Stomach (tissue), 9 donors: ENCODE results near the gene MFSD6. TPM values are rescaled to one million over a fixed set of nuclear protein-coding genes. Genes with fewer than 3 reads are reported as not detected.

Experiments used
- DNase-seq, 2 donors: peaks; one replicate each; pipeline versions ENCODE4 v3.0.0 to v3.0.0-alpha.2; 2013 to 2019
- H3K27ac ChIP-seq, 5 donors: fragments of 200-600 bp in 4 of 5; sonication (generic) in 4 of 5; one replicate each; pipeline ENCODE4 v1.5.1; 2013 to 2019; ENCODE audit warnings: mild to moderate bottlenecking in 1 of 5, moderate library complexity in 1 of 5
- H3K27me3 ChIP-seq, 3 donors: fragments of 200-600 bp; sonication (generic); one replicate each; pipeline ENCODE4 v1.5.1; 2017 to 2019; ENCODE audit warnings: mixed run types in 1 of 3
- H3K36me3 ChIP-seq, 4 donors: fragments of 200-600 bp; sonication (generic); 1 replicate in 3 of 4; 2 replicates in 1 of 4; pipeline ENCODE4 v1.5.1; 2016 to 2019
- H3K4me1 ChIP-seq, 4 donors: fragments of 200-600 bp; sonication (generic); one replicate each; pipeline ENCODE4 v1.5.1; 2016 to 2019
- H3K4me3 ChIP-seq, 4 donors: fragments of 200-600 bp; sonication (generic) in 3 of 4; one replicate each; pipeline ENCODE4 v1.5.1; 2016 to 2019; ENCODE audit warnings: mild to moderate bottlenecking in 1 of 4
- H3K9me3 ChIP-seq, 4 donors: fragments of 200-600 bp; sonication (generic); one replicate each; pipeline ENCODE4 v1.5.1; 2016 to 2019
- CTCF ChIP-seq, 7 experiments: fragments of 450-650 bp in 4 of 7; fragments of 200-600 bp in 3 of 7; sonication (generic) in 3 of 7; IDR thresholded peaks; one replicate each; pipeline ENCODE4 v1.5.1; 2016 to 2019; ENCODE audit warnings: antibody characterized with exemption in 7 of 7, control low read depth in 2 of 7, mild to moderate bottlenecking in 1 of 7
- EP300 ChIP-seq: sonication (generic); formaldehyde crosslinking; IDR thresholded peaks from one replicate; pipeline ENCODE4 v1.6.1; 2017; ENCODE audit warnings: antibody characterized with exemption
- POLR2A ChIP-seq, 4 donors: fragments of 450-650 bp; IDR thresholded peaks; one replicate each; pipeline ENCODE4 v1.6.1; 2016; ENCODE audit warnings: antibody characterized with exemption in 4 of 4, control low read depth in 2 of 4, mild to moderate bottlenecking in 1 of 4, moderate library complexity in 1 of 4
- POLR2AphosphoS5 ChIP-seq, 3 donors: sonication (generic); formaldehyde crosslinking; IDR thresholded peaks; one replicate each; pipeline ENCODE4 v1.6.1; 2016; ENCODE audit warnings: antibody characterized with exemption in 3 of 3
- WGBS, 5 donors: extraction: QIAGEN DNeasy Blood & Tissue Kit in 3 of 5; methylation state at CpG; one replicate each; pipeline versions ENCODE4 v1.1.5 to v1.1.7; 2013 to 2018; 5-methylcytosine and 5-hydroxymethylcytosine counted together
- intact Hi-C: fragments of 100-400 bp; cut with DNase I; formaldehyde crosslinking; loops from one replicate; pipeline ENCODE4 v1.15.1; 2023; ENCODE audit warnings: low total_unique reads
- polyA plus RNA-seq, 3 donors: library from polyadenylated mRNA; stranded (reverse); fragments of 200-250 nt; gene quantifications; one replicate each; pipeline ENCODE4 v1.2.3, GENCODE V29; 2013
- total RNA-seq, 5 donors: library from RNA; depleted of rRNA; stranded (reverse); fragments of >200 nt; gene quantifications; one replicate each; pipeline versions ENCODE4 v1.1.0 to v1.2.3, GENCODE V29; 2014 to 2016
- donor health status: healthy with polysubstance abuse.
- donor health status: Bipolar disorder and iron deficiency.
- donor health status: healthy.

MFSD6 gene
- total and polyA plus RNA-seq, 8 donors, result 9.2 to 134 (median 37.2) TPM

DNA sequence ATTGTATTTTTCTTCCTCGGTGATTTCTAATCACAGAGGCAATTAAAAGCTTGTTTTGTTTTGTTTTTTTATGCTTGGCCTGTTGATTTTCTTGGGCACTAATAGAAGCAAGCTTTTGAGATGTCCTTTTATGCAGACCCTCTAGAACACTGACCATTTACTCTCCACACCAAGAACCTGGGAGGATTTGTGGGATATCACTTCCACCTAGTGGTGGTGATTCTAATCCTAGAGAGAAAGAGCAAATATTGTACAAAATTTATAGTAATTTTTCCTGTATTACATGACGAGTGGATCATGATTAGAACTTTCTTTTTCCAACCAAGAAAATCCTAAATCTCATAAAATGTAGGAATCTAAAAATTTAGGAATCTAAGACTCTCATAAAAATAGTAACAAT is 102.9 kb downstream of the MFSD6 start:
- no peaks in the 10 kb centered on the region for H3K27me3 ChIP-seq
- peak in 3 of 7 experiments; percentile 24 to 58 (median 30) for TF ChIP-seq CTCF (IDR thresholded peaks at IDR 0.05)
- no peak for TF ChIP-seq POLR2AphosphoS5 (IDR thresholded peaks at IDR 0.05)
- no peak overlapping the region for H3K4me3 ChIP-seq
- H3K27ac ChIP-seq, result no peak overlapping the region
- peaks cover 0 to 22% (median 13%) of the 10 kb centered on the region in 4 donors for H3K36me3 ChIP-seq
- DNase-seq, result peak in 1 of 2 donors; percentile 66
- no peaks in the 10 kb centered on the region for H3K9me3 ChIP-seq
- peaks cover 0 to 19% (median 5%) of the 10 kb centered on the region in 4 donors for H3K4me1 ChIP-seq
- intact Hi-C loops, result loop anchor here (10.0 kb wide), 1 partner anchor 106 kb away; the partner anchor contains the start of gene MFSD6
- WGBS, 5 donors, result 39 to 57% (median 44%) methylated on average over 2 of the region's 2 CpGs

GRCh38 chr2:190512539-190513095 is 104.5 kb downstream of the MFSD6 start:
- H3K27me3 ChIP-seq, result no peaks in the 10 kb centered on the region
- H3K4me1 ChIP-seq, result peaks cover 0 to 19% (median 5%) of the 10 kb centered on the region in 4 donors
- H3K9me3 ChIP-seq, result no peaks in the 10 kb centered on the region
- no peak overlapping the region for H3K27ac ChIP-seq
- intact Hi-C loops, result loop anchor here (10.0 kb wide), 1 partner anchor 108 kb away; the partner anchor contains the start of gene MFSD6
- WGBS, 5 donors, result 69 to 91% (median 80%) methylated on average over 5 of the region's 5 CpGs
- no peak for TF ChIP-seq POLR2AphosphoS5 (IDR thresholded peaks at IDR 0.05)
- TF ChIP-seq POLR2A (IDR thresholded peaks at IDR 0.05), result no peak
- TF ChIP-seq EP300, result no peak
- TF ChIP-seq CTCF (IDR thresholded peaks at IDR 0.05), result no peak
- peaks cover 0 to 14% (median 8%) of the 10 kb centered on the region in 4 donors for H3K36me3 ChIP-seq
- H3K4me3 ChIP-seq, result no peak overlapping the region
- DNase-seq, result no peak

DNA sequence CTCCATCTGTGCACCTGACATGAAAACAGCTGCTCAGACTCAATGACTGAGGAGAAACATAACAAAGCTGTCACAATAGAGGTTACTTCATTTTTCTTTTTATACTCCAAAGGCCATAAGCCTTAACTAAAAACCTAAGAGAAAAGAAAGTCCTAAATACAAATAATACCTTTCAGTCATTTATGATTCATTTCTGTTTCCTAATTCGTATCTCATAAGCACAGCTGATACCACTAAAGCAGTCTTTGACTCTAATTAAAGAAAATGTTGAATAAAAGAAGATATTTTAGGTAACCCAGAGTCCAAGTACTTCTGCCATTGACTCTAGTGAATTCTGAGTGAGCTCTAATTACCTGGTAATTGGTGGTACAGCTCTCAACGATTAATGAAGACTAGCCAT is 105.7 kb downstream of the MFSD6 start:
- no peaks in the 10 kb centered on the region for H3K27me3 ChIP-seq
- H3K9me3 ChIP-seq, result no peaks in the 10 kb centered on the region
- intact Hi-C loops, result loop anchor here (10.0 kb wide), 1 partner anchor 109 kb away; the partner anchor contains the start of gene MFSD6
- no peak overlapping the region for H3K27ac ChIP-seq
- DNase-seq, result no peak
- 84 to 89% (median 87%) methylated on average over 2 of the region's 2 CpGs for WGBS, 5 donors
- H3K4me1 ChIP-seq, result peaks cover 0 to 10% (median 3%) of the 10 kb centered on the region in 4 donors
- TF ChIP-seq POLR2AphosphoS5 (IDR thresholded peaks at IDR 0.05) (no peak), EP300 (no peak), CTCF (IDR thresholded peaks at IDR 0.05) (no peak), POLR2A (IDR thresholded peaks at IDR 0.05) (no peak)
- H3K36me3 ChIP-seq, result peaks cover 0 to 14% (median 9%) of the 10 kb centered on the region in 4 donors
- H3K4me3 ChIP-seq, result no peak overlapping the region

DNA sequence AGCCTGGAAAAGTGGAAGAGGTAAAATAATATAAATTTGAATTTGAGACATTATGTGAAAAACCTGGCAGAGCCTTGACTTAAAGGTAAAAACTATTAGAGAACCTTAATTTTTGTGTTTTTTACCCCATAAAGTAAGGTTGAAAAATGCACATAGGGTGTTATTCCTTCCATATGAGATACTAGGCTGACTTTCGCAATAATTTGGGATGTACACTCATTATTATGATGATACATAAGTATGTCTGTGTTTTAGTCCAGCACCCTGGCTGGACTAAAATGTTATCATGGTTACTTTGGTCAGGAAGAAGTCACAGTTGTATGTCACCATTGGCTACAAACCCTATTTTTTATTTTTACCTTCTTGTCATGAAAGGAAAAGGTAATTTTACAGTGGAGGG is 106.5 kb downstream of the MFSD6 start:
- no peak for TF ChIP-seq POLR2AphosphoS5 (IDR thresholded peaks at IDR 0.05)
- no peak for TF ChIP-seq CTCF (IDR thresholded peaks at IDR 0.05)
- no peak for TF ChIP-seq EP300
- TF ChIP-seq POLR2A (IDR thresholded peaks at IDR 0.05), result no peak
- intact Hi-C loops, result loop anchor here (10.0 kb wide), 1 partner anchor 110 kb away; the partner anchor contains the start of gene MFSD6
- H3K4me3 ChIP-seq, result no peak overlapping the region
- no peaks in the 10 kb centered on the region for H3K9me3 ChIP-seq
- WGBS, 5 donors, result 88 to 100% (median 96%) methylated on average over 1 of the region's 1 CpG
- H3K27ac ChIP-seq, result no peak overlapping the region
- no peak for DNase-seq
- peaks cover 0 to 7% (median under 1%) of the 10 kb centered on the region in 4 donors for H3K4me1 ChIP-seq
- no peaks in the 10 kb centered on the region for H3K27me3 ChIP-seq
- H3K36me3 ChIP-seq, result peaks cover 0 to 18% (median 9%) of the 10 kb centered on the region in 4 donors
